Erythroblast (primary cell): ENCODE measurements around the gene CUX1.

ENCODE experiments used
- GATA1 ChIP-seq: IDR thresholded peaks from 2 replicates; pipeline ENCODE4 v1.6.1; 2011; ENCODE audit warnings: low read depth, mild to moderate bottlenecking, control low read depth, low read length, moderate library complexity
- POLR2A ChIP-seq: IDR thresholded peaks from 2 replicates; pipeline ENCODE4 v1.6.1; 2011; ENCODE audit warnings: mild to moderate bottlenecking, low read length

GRCh38 chr7:102019461-102019860 is 202.0 kb downstream of the CUX1 start:
- no peak for TF ChIP-seq POLR2A
- no peak for TF ChIP-seq GATA1
